ENCODE data around the gene GBGT1. TPM values are rescaled to one million over a fixed set of nuclear protein-coding genes. Genes with fewer than 3 reads are reported as not detected.

The GBGT1 gene
- total RNA-seq, 1 donor from 2014 or later: 8.1 TPM

DNA sequence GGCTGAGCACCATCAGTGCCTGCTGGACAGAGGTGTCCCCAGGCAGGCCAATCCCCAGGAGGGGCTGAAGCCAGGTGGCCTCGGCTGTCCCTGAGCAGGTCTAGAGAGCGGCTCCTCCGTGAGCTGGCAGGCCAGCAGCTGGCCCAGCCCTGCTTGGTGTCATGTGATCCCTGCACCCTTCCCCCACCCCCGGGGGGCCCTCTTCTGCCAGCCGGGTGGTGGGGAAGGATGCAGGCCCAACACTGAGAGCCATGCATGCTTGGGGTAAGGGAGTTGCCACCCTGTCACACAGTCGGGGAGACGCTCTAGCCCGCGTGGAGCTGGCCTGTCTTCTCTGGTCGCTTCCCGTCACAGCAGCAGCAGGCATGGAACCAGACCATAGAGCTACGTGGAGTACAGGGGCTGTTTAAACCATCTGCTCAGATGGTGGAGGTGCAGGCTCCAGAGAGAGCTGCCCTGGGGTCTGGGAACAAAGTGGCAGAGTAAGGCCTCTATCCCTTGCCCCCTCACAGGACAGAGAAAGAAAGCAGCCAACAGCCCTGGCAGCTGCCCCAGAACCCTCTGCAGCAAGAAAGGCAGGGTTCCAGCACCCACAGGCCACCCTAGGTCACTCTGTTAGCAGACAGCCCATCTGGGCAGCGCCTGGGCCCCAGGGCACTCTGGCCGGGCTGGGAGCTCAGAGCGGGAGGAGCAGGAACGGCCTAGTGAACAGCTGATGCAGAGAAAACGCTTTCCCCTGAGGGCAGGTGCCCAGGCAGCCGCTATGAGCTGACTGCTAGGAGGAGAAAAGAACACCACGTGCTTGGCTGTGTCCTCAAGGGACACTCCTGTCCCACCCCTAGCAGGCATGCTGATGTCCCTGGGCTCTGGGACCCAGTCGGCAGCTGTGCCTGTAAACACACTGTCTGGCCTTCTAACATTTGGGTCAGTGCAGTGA, 49.5 kb downstream of the GBGT1 start:
- DNase-seq: peak; percentile 51

DNA sequence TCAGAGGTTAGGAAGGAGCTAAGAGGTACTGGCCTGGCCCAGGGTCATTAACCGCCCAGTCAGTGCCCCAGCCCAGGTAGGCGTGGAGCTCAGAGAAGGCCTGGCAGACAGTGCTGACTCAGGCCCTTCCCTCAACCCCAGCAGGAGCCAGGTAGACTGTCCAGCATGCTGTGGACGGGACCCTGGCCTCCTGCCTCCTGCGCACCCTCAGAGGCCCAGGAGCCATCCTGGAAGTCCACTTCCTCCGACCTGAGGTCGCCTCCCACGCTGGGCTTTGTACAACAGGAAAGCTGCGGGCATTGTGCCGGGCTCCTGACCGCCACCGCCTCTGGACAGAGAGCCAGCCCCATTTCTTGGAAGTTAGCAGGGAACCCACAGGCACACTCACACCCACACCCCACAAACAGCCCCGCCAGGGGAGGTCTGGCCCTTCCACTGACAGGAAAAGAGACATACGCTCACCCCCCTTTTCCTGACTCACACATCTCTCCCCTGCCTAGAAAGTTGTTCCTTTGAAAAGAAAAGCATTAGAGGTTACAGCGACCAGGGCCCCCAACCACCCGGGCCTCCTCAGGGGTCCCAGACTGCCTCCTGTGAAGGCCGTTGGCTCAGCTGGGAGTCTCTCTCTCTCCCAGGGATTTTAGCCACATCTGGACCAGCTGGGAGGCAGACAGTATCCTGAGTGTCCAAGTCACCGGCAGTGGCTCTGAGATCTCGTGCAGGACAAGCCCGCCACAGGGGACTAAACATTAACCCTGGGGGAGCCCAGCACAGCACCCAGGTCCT, 50.4 kb downstream of the GBGT1 start:
- no peak for DNase-seq

DNA sequence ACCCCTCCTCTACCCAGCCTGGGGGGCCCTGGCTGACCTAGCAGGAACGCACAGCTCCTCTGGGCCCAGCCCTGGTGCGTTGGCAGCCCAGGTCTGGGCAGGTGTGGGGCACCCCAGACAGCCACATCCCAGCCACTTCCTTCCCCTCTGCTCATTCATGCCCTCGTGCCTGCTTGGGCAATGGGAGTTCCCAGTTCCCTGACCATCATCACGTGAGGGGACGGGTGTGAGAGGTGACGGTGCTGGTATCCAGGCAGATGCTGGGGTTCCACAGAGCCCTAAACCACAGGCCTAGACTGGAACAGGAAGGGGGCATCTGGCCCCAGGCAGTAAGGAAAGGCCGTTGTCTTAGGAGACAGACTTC, 51.1 kb downstream of the GBGT1 start:
- no peak for DNase-seq

DNA sequence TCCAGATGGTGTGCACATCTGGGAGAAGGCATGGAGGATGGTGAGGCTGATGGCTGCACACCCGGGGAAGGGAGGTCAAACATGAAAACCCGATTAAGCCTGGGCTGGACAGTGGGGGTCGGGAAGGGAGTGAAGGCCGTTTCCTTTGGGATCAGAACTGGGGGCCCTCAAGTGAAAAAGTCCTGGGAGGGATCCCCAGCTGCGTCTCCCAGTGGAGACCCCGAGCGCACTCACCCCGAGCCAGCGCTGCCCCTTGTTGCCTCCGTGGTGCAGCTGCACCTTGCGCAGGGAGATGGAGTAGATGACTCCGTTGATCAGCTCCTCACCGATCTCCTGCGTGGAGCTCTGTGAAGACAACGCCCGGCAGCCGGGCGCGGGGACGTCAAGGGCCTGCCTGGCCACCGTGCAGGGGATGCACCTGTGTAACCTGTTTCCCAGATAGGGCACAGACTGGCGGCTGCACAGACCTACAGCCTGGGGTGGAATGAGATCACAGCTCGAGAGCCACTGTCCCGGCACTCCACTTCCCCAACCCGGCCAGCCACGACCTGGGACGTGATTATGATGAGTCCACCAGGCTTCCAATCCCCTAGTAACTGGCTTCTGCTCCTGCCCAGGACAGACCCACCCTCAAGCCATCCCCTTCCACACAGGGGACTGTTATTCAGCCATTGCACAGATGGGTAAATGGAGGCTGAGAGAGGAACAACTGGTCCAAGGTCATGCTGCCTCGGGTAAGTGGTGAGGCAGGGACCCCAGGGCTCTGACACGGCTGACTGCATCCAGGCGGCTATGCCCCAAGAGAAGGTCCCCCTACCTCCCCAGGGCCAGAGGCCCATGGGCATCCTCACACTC, 51.7 kb downstream of the GBGT1 start:
- DNase-seq: no peak

DNA sequence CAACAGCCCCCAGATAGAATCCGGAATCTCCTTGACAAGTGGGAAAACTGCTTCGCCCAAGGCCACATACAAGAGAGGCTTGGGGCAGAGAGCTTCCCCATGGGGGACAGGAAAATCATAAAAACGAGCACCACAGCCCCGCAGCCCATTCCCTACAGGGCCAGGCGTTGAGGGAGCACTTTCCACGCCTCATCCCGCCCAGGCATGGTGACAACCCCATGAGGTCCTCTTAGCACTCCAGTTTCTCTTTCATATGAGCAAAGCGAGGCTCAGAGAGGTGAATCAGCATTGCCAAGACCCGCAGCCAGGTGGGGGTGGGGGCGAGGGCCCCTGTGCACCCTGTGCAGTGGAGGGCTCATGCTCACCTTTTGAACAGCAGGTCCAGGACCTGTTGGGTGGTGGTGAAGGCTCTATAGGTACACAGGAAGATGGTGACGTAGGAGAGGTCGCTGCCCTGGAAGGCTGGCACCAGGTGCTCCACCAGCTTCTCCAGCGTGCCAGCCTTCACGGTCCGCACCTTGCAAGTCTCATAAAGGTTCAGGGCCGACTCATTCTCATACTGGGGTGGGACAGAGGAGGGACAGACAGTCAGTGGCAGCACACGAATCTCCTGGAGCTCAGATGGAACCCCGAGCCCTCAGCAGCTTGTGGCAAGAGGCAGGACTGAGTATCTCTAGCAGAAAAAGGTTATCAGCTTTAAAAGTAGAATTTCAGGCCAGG, 53.6 kb downstream of the GBGT1 start:
- DNase-seq: no peak

DNA sequence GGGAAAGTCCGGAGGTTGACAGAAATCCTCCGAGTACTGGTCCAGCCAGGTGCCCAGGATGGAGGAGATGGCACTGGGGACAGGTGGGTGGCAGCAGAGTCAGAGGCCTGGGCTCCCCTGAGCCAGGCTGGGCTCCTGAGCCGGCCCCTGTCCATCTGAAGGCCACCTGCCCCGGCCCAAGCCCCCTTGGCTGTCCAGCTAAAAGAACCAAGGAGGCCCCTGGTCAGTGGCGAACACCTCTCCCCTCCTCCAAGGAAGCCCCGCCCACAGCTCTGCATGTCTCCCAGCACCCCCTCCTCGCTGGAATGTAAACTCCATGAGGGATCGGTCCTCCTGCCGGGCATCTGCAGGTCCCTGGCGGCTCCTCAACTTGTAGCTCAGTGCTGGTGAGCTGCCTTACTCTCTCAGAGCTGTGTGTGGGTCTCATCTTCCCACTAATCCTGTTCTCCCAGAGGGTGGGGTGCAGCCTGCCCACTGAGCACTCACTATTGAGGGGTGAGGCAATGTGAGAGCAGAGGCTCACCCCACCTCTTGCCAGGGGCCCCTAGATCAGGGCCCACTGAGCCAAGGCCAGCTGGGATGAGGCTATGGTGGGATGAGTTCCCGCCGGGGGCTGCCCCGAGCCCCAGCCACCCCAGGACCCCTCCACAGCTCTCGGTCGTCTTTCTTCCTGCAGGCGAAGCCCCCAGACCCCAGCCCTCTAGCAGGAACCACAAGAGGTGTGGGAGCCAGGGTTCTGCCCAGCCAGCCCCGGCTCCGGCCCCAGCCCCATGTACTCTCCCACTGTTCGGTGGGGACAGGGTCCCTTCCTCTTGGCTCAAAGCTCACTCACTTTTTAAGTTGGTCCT, 54.7 kb downstream of the GBGT1 start:
- no peak for DNase-seq

DNA sequence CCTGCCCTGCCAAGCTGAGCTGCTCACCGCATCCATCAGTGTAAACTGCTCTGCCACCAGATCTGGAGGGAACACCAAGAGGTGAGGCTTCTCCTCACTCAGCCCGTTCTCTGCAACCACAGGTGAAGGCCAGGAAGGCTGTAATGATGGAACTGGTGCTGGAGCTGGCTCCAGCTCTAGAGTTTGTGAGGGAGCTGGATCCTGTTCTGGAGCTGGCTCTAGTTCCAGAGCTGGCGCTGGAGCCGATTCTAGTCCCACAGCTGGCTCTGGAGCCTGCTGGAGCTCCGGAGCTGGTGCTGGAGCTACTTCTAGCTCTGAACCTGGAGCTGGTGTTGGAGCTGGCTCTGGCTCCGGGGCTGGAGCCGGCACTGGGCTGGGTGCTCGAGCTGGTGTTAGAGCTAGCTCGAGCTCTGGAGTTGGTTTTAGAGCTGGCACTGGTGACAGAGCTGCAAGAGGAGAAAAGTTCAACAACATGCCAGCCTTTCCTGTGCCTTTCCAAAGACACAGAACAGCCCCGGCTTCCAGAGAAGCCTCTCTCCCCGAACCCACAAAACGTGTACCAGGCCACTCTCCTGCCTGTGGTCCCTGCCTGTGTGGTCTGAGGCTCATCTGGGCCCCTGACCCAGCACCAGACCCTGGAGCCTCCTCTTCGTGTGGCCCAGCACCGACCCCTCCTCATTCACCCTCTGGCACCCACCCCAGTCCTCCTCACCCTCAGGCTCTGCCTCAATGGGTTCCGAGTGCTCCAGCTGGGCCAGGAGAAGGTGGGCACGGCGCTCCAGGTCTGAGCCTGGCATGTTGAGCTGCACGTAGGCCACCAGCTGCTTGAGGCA, 55.5 kb downstream of the GBGT1 start:
- DNase-seq: no peak

DNA sequence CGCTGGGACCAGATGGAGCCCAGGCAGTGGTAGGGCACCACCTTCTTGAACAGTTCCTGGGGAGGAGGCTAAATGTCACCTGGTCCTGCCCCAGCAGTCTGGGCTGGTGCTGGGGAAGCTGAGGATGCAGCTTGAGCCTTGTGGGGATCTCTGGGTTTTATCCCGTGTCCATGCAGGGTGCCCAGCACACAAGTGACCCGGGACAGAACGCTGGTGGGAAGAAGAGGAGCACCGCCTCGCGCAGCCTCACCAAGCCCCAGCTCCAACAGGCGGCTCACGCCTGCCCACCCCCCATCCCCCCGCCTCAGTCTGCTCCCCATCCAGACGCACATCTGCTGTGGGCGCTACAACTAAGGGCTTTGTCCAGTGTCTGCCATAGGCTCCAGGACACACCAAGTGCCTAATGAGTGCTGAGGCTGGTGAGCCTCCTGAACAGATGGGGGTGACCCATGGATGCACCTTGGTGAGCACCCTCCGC, 56.4 kb downstream of the GBGT1 start:
- DNase-seq: no peak

DNA sequence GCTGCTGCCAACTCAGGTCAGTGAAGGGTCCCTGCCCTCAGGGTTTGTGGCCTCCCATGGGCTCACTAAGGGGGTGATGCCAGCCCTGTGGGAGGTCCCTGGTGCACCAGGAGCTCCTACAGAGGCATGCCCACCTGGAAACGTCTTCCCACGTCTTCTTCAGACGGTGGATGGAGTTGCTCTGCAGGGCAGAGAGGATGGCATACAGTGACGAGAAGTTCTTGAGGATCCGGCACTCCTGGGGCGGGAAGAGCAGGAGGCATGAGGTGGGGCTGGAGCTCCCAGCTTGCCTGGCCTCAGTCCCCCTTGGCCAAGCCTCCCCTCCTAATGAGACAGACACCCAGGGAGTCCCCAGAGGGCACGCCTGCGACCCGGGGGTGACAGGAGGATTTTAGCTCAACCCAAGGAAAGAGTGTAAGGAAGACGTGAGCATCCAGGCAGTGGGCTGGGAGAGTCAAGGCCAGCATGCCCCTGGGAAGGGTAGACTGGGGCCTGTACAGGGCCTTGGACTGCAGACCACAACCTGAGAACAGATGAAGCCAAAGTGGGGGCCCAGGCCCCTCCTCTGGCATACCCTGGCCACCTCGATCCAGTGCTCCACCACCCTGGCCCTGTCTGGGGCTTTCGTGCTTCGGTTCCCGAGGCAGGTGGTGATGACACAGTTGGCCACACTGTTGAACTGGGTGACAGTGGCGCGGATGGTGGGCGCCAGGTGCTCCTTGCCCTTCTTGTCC, 57.0 kb downstream of the GBGT1 start:
- DNase-seq: no peak

DNA sequence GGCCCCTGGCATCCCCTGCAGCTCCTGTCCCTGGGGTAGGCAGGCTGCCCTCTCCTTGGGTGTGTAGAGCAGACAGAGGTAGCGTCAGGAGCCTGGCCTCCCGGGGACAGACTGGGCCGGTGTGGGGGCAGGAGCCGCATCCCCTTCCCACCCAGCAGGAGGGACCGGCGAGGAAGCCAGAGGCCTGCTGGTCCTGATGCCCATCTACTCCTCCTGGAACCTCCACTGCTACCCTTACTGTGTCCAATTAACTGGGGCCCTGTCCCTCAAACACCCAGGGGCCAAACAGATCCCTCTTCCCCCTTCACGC, 58.3 kb downstream of the GBGT1 start:
- no peak for DNase-seq

DNA sequence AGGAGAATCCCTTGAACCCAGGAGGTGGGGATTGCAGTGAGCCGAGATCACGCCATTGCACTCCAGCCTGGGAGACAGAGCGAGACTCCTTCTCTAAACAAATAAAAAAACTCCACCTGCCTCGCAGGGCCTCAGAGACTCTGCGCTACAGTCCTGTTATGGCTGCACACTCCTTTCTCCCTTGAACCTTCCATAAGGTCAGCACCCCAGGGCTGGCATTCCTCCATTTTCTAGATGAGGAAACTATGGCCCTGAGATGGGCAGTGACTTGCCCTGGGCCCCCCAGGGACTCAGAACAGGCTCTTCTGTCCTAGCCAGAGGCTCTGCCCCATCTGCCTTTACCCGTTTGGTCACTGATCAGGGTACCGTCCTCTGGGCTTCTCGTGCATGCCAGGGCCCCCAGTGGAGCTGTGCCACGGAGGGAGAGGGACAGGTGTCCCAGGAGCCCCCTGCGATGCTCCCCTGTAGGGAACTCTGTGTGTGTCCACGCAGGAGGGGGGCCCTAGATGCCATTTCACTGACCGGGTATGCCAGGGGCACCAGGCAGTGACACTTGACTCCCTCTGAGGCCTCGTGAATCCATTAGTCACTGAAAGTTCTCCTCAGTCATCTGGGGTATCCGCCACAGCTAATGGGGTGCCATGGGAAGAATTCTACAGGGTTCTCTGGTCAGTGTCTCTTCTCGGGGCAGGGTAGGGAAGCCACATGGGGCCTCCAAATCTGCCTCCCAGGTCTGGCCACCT, 58.8 kb downstream of the GBGT1 start:
- DNase-seq: no peak

DNA sequence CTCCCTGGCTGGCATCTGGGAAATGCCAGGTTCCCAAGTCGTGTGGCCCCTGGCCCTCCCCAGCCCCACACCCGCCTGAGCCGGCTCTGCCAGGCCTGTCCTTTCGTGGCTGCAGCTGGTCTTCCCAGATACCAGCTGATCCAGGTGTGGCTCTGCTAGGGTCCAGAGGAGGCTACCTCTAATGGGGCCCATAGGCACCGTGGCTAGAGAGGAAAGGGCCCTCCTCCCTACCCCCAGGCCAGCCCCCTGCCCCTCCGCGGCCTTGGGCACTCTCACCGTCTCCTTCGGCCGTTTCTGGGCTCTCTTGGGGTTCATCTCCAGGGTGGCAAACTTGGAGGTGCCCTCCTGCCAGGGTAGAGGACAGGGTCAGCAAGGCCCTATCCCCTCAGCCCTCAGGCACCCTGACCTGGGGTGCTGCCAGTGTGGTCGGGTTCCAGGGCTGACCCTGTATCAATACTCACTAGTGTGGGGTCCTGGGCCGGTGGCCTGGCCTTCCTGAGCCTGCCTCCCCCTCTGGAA, 59.7 kb downstream of the GBGT1 start:
- DNase-seq: no peak

DNA sequence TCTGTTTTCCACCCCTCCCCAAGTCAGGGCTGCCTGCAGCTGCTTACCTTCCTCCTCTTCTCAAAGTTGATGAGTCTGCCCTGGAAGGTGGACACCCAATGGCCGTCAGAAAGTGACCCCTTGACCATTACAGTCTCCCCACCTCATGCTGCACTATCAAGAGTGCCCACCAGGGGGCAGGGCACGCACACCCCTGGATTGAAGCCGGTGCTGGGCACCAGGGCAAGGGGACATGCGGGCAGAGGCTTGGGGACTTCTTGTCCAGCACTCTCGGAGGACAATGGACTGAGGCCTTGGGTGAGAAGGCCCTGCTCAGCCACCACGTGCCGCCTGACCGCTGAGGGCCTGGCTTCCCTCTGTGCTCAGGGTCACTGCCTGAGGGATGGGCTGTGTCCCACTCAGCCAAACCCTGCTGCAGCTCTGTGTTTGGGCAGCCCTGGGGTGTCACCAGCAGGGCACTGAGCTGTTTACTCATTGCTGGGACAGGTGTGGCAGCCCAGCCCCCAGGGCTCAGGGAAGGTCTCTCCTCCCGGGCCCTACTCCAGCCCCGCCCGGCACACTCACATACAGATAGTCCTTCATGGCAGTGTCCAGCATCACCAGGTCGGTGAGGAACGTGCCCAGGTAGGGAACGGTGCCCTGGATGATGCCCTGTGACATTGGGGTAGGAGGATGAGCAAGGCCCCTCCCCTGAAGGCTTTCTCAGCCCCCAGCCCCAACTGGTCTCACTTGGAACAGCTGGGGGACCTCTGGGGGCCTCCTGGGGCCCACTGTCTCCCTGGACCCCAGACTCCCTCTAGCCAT, 60.3 kb downstream of the GBGT1 start:
- peak; percentile 34 for DNase-seq

All from occipital lobe (tissue), 2 donors.